ENCODE data around the gene CYP2E1.
"Not testable (repeated sequence)": the region's sequence is repeated elsewhere in the genome, so short reads cannot be mapped to it uniquely, and the experiment has no call there.

CYP2E1 gene

DNA sequence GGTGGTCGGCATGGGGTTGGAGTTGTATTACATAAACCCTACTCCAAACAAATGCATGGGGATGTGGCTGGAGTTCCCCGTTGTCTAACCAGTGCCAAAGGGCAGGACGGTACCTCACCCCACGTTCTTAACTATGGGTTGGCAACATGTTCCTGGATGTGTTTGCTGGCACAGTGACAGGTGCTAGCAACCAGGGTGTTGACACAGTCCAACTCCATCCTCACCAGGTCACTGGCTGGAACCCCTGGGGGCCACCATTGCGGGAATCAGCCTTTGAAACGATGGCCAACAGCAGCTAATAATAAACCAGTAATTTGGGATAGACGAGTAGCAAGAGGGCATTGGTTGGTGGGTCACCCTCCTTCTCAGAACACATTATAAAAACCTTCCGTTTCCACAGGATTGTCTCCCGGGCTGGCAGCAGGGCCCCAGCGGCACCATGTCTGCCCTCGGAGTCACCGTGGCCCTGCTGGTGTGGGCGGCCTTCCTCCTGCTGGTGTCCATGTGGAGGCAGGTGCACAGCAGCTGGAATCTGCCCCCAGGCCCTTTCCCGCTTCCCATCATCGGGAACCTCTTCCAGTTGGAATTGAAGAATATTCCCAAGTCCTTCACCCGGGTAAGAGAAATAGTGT, at the start of gene CYP2E1:
Gene CYP2E1 (plus strand): TSS at position 407 of the 632 bp plus-strand sequence. CDS start 33 bp downstream, at position 440.
- no peak for DNase-seq

GRCh38 chr10:133481086-133481643, 46.0 kb upstream of the CYP2E1 start:
- DNase-seq, result no peak

GRCh38 chr10:133481657-133482056, 45.5 kb upstream of the CYP2E1 start:
- DNase-seq, result no peak

GRCh38 chr10:133484818-133485217, 42.3 kb upstream of the CYP2E1 start:
- peak; percentile 6 for DNase-seq

DNA sequence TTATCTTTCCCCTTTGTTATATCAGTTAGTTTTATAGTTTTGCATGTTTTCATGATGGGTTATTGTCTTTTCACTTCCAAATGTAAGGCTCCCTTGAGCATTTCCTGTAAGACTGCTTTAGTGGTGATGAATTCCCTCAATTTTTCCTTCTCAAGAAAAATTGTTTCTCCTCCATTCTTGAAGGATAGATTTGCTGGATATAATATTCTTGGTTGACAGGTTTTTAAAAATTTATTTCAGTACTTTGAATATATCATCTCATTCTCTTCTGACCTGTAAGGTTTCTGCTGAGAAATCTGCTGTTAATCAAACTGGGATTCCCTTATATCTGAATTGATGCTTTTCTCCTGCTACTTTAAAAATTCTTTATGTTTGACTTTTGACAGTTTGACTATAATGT, 40.1 kb upstream of the CYP2E1 start:
- peak; percentile 4 for DNase-seq

GRCh38 chr10:133488354-133488753, 38.8 kb upstream of the CYP2E1 start:
- no peak for DNase-seq

DNA sequence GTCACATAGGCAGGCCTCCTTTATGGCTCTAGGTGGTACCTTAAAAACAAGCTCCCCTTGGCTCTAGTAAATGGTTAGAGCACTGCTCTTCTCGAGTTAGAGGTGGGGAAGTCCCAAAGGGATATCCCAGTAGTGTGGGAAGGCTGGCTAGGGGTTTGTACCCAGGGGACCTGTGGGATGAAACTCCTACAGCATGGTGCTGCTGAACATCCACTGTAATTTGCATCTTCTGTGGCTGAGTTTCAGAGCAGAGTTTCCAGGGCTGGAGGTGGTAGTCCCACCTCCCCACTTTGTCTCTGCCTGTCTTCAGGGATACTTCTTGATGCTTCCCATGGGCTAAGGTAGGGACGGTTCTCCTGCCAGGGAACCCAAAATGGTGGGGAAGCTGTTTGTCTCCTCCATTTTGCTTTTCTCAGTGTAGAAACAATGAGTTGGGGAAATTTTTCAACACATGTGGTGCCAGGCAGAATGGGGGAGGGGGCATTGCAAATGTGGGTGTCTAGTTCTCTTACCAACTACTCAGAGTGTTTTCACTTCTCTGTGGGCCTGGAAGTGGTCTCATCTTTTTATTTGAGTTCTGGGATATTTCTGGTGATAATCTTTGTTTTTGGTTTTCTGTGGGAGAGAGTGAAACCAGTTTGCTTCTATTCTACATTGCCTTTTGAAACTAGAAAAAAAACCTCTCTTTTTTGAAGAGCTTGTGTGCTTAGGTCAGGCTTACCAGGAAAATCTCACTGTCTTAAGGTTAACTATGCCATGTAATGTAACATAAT, 37.2 kb upstream of the CYP2E1 start:
- no peak for DNase-seq

DNA sequence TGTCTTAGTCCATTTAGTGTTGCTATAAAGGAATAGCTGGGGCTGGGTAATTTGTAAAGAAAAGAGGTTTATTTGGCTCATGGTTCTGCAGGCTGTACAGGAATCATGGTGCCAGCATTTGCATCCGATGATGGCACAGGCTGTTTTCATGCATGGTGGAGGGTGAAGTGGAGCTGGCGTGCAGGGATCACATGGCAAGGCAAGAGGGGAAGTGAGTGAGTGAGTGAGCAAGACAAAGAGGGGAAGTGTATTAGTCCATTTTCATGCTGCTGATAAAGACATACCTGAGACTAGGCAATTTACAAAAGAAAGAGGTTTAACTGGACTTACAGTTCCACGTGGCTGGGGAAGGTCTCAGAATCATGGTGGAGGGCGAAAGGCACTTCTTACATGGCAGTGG, 33.6 kb upstream of the CYP2E1 start:
- not testable (repeated sequence) for DNase-seq

GRCh38 chr10:133497363-133497762, 29.8 kb upstream of the CYP2E1 start:
- DNase-seq, result not testable (repeated sequence)

DNA sequence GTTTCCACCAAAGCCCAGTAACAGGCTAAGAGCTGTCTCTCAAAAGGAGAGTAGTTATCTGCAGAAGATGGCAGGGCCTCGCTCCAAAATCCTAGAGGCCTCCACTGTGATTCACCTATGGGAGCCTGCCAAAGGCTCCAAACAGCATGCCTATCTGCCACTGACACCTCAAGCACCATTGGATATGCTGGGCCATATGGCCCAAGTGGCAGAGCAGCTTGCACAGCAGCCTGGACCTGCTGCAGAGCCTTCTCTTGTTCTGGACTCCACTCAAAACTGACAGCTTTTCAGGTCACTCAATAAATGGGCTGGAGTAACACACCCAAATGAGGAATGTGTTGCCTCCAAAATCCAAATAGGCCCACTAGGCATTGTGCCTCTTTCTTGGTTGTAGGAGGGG, 28.0 kb upstream of the CYP2E1 start:
- not testable (repeated sequence) for DNase-seq

GRCh38 chr10:133500897-133501296, 26.3 kb upstream of the CYP2E1 start:
- DNase-seq, result not testable (repeated sequence)

DNA sequence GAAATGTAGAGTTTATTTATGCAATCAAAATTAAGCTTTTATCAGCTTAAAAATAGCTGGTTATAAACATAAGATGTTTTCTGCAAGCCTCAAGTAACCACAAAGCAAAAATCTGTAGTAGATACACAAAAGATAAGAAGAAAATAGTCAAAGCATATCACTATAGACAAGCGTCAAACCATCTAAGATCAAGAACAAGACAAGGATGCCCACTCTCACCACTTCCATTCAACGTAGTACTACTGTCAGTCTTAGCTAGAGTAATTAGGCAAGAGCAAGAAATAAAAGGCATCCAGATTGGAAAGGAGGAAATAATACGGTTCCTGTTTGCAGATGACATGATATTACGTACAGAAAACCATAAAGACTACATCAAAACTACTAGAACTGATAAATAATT, 17.5 kb upstream of the CYP2E1 start:
- DNase-seq, result no peak

DNA sequence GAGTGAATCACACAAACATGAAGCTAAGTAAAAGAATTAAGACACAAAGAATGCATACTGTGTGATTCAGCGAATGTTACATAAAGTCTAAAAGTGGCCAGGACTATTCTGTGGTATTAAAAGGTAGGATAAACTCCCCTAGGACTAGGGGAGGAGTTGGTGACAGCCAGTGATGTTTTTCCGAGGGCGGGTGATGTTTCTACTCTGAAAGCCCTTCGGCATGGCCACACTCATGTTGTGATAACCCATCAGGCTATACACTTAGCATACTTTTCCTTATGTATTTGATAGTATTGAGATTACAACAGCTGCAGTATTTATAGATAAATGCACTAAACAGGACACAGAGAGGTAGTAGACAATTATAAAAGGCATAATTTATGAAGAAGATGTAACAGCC, 15.8 kb upstream of the CYP2E1 start:
- no peak for DNase-seq

- DNase-seq, result no peak
These were observed 15.1 kb upstream of the CYP2E1 start for GRCh38 chr10:133511907-133512528.

DNA sequence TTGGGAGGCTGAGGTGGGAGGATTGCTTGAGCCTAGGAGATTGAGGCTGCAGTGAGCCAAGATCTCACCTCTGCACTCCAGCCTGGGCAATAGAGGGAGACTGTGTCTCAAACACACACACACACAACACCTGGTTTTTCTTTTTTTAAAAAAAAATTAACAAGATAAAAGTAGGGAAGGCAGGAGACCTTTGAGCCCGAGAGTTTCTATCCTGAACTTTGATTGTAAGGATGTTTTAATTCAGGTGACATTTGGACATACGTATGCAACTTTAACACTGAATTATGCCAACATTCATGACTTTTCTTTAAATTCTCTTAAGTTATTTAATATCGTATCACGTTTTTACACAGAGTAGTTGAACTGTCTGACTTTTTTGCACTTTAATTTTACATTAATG, 11.7 kb upstream of the CYP2E1 start:
- no peak for DNase-seq

- no peak for DNase-seq
These were observed 11.1 kb upstream of the CYP2E1 start for GRCh38 chr10:133516057-133516456.

DNA sequence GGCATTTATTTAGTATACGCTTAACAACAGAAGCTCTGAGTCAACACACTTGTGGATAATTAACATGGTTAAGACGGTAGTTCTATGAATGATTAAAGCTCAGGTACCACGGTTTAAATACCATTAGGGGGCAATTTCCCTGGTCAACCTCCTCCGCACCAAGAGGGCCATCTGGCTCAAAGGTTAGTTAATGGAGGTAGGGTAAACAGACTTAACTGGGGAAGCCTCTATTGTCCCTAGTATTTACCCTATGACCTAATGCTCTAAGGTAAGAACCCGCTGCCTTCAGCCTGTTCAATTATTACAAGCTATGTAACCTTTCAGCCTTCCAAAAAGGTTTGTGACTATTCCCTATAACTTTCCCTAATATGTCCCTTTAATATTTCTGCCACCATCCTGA, 8.6 kb upstream of the CYP2E1 start:
- not testable (repeated sequence) for DNase-seq

DNA sequence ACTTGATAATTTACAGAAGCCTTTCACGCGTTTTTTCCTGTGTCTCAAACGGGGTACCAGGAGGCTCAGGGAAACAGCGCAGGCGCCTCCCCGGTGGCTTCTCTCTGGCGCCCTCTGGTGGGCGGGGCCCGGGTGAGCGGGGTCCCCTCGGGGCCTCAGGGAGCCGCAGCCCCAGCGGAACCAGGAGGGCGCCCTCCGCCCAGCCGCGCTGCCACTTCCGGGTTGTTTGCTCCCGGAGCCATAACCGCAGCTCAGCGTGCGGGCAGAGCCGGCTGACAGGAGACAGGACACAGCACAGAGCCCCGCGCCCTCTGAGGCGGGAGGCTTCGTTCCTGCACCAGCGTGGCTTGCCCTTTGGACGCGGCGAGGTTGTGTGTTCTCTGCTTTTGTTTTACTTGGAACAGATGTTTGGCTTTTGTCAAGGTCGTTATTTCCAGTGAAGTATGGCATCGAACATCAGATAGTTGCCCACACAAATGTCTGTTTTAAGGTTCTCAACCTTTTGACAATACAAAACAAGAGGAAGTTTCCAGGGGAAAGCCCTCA, 6.9 kb upstream of the CYP2E1 start:
- peak; percentile 98 for DNase-seq

DNA sequence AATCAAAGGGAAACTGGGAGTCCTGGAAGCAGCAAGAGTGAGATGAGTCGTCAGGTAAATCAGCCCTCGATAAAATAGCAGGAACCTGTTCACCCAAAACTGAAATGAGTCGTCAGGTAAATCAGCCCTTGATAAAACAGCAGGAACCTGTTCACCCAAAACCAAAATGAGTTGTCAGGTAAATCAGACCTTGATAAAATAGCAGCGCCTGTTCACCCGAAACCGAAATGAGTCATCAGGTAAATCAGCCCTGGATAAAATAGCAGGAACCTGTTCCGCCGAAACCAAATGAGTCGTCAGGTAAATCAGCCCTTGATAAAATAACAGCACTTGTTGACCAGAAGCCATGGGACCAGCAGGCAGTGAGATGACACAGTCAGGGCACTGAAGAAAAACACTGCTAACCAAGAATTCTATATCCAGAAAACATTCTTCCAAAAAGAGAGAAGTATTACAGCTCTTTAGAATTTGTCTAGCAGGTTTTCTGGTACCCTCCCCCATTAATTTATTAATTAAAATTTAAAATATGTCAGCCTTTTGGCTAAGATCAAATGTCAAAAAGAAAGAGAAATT, 3.4 kb upstream of the CYP2E1 start:
- DNase-seq, result no peak

DNA sequence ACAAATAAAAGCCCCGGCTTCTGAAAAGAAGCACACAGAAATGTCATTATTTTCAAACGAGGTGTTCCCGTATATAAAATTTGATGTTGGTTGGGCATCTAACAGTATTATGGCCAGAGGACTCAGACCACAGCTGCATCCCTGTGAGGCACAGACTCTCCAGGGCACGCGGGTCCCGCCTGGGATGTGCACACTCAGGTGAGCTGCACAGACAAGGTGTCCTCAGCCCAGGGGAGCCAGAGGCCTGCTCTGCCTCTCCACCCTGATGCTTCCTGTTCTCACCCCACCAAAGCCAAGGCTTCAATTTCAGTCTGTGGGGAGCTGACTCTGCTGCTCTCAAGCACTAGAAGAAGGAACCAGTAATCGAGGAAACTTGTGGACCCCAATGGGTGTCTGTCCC, 1.7 kb upstream of the CYP2E1 start:
- no peak for DNase-seq

DNA sequence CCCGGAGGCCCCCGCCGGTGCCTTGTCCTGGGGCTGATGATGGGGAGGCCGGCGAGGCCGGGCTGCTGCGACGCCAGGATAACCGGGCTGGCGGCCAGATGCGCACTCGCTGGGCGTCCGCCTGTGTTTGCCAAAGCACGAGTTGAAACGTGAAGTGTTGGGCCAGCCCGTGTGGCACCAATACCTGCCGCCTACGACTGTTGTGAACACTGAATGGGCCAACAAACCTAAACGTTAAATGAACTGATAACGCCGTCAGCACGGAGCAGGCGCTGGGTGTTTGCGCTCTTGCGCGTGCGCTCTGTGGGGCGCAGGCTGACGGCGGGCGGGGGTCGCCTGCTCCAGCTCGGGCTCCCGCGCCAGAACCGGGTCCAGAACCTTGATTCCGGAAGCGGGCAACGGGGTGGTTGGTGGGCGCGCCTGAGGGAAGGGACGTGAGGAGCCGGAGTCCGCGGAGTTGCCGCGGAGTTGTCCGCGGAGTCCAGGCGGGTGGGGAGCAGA, 658 bp downstream of the CYP2E1 start:
- DNase-seq, result no peak

DNA sequence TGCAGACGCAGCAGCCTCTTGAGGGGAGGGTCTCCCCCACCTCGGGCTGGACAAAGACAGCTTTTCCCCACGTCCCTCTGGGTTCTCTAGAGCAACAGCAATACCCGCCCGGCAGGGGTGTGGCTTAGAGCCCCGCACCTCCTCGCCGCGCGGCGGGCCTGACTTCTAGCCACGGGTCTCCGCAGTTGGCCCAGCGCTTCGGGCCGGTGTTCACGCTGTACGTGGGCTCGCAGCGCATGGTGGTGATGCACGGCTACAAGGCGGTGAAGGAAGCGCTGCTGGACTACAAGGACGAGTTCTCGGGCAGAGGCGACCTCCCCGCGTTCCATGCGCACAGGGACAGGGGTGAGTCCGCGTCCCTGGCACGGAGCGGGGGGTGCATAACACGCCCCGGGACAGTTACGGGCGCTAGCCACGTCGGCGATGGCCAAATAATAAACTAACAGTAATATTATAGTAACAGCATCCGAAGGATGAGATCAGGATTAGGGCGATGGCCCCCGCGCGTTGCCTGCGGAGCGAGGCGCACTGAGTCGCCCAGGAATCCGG, 1.2 kb downstream of the CYP2E1 start:
- no peak for DNase-seq

All from OCI-M1 (cell line).